Keratinocyte (primary cell): ENCODE data around the gene DUSP6. TPM values are rescaled to one million over a fixed set of nuclear protein-coding genes. Genes with fewer than 3 reads are reported as not detected.
A peak's percentile ranks its signal among the peaks of the same experiment; 100 is the strongest.

ENCODE experiments used
- DNase-seq: peaks from one replicate; pipeline ENCODE4 v3.0.0-alpha.2; 2011; ENCODE audit warnings: low read depth, missing footprints, low spot score
- FAIRE-seq: peaks from 2 replicates; lab custom pipeline; 2011; peaks lifted over from hg19 to GRCh38; lab: Jason Lieb, UNC
- H2AFZ ChIP-seq: 2 replicates; pipeline ENCODE4 v1.6.0; 2012; ENCODE audit warnings: low read length, control low read depth, inconsistent platforms; ENCODE audit not compliant: control insufficient read depth
- H3K27ac ChIP-seq: 2 replicates; pipeline ENCODE4 v1.5.1; 2011; ENCODE audit warnings: low read length; ENCODE audit not compliant: control insufficient read depth, insufficient read depth
- H3K27me3 ChIP-seq: 3 replicates; pipeline ENCODE4 v1.6.0; 2011; ENCODE audit warnings: low read length; ENCODE audit not compliant: control insufficient read depth, insufficient read depth; ENCODE audit errors: extremely low read depth
- H3K36me3 ChIP-seq, 2 experiments: 2 replicates in 1 of 2; 3 replicates in 1 of 2; pipeline ENCODE4 v1.5.1; 2011; ENCODE audit warnings: low read length in 2 of 2, mild to moderate bottlenecking in 1 of 2; ENCODE audit not compliant: control insufficient read depth in 2 of 2, insufficient read depth in 2 of 2; ENCODE audit errors: extremely low read depth in 1 of 2
- H3K4me1 ChIP-seq: 3 replicates; pipeline ENCODE4 v1.5.1; 2011; ENCODE audit warnings: low read length; ENCODE audit not compliant: control insufficient read depth, insufficient read depth; ENCODE audit errors: extremely low read depth
- H3K4me2 ChIP-seq: 3 replicates; pipeline ENCODE4 v1.6.0; 2011; ENCODE audit warnings: low read depth, low read length; ENCODE audit not compliant: control insufficient read depth, insufficient read depth; ENCODE audit errors: extremely low read depth
- H3K4me3 ChIP-seq, 3 experiments: fragments of 200-600 bp in 1 of 3; sonication (generic) in 1 of 3; 2 replicates in 2 of 3; 3 replicates in 1 of 3; pipeline ENCODE4 v1.5.1; 2011 to 2016; ENCODE audit warnings: low read length in 3 of 3, mild to moderate bottlenecking in 3 of 3, control low read depth in 2 of 3, inconsistent platforms in 1 of 3, low read depth in 1 of 3, mixed read lengths in 1 of 3, mixed run types in 1 of 3, moderate library complexity in 1 of 3; ENCODE audit not compliant: control insufficient read depth in 2 of 3, insufficient read depth in 2 of 3; ENCODE audit errors: extremely low read depth in 1 of 3
- H3K79me2 ChIP-seq: 2 replicates; pipeline ENCODE4 v1.6.0; 2012; ENCODE audit warnings: low read length; ENCODE audit not compliant: control insufficient read depth, insufficient read depth
- H3K9ac ChIP-seq: 3 replicates; pipeline ENCODE4 v1.6.0; 2011; ENCODE audit warnings: low read length; ENCODE audit not compliant: control insufficient read depth, insufficient read depth; ENCODE audit errors: extremely low read depth
- H3K9me1 ChIP-seq: 3 replicates; pipeline ENCODE4 v1.6.0; 2011; ENCODE audit warnings: low read length; ENCODE audit not compliant: control insufficient read depth, insufficient read depth; ENCODE audit errors: extremely low read depth
- H3K9me3 ChIP-seq: 2 replicates; pipeline ENCODE4 v1.5.1; 2012; ENCODE audit warnings: low read depth, low read length; ENCODE audit not compliant: control insufficient read depth
- H4K20me1 ChIP-seq: 3 replicates; pipeline ENCODE4 v1.6.0; 2011; ENCODE audit warnings: low read length; ENCODE audit not compliant: control insufficient read depth, insufficient read depth; ENCODE audit errors: extremely low read depth
- CTCF ChIP-seq, 3 experiments: IDR thresholded peaks in 1 of 3; conservative IDR thresholded peaks in 1 of 3; optimal IDR thresholded peaks in 1 of 3; 2 replicates in 2 of 3; 3 replicates in 1 of 3; pipeline versions ENCODE3 to v1.5.1; 2011; ENCODE audit warnings: low read length in 3 of 3, mild to moderate bottlenecking in 3 of 3, moderate library complexity in 2 of 3, control low read depth in 1 of 3, inconsistent platforms in 1 of 3; ENCODE audit not compliant: insufficient read depth in 2 of 3; ENCODE audit errors: extremely low read depth in 1 of 3
- EZH2 ChIP-seq: IDR thresholded peaks from one replicate; pipeline ENCODE4 v1.6.1; 2012; ENCODE audit warnings: inconsistent platforms, mild to moderate bottlenecking, low read length, moderate library complexity
- dilution Hi-C: fragments of 300-500 bp; cut with MboI; formaldehyde crosslinking; loops from one replicate; pipeline ENCODE4 v1.7.0; 2020; ENCODE audit warnings: low sequenced_read_pairs; ENCODE audit not compliant: extremely low pct_ligation_motif_present
- polyA plus RNA-seq, 5 experiments: library from polyadenylated mRNA; depleted of rRNA in 3 of 5; stranded (reverse) in 3 of 5; stranded (forward) in 1 of 5; unstranded in 1 of 5; fragments of >200 nt; gene quantifications; 1 replicate in 1 of 5; 2 replicates in 3 of 5; 3 replicates in 1 of 5; pipeline versions ENCODE4 v1.2.1 to v1.2.3, GENCODE V29; 2011 to 2012; ENCODE audit warnings: missing spikeins in 2 of 5, low read depth in 1 of 5, low replicate concordance in 1 of 5

The DUSP6 gene
- polyA plus RNA-seq, 1 donor (not counting 4 experiments of a cell fraction or from before 2014, with no cell fraction given) = 221 TPM

- peaks cover 0 to under 1% of the 10 kb centered on the region in 2 experiments for H3K36me3 ChIP-seq
- H3K27me3 ChIP-seq = no peaks in the 10 kb centered on the region
- H2AFZ ChIP-seq = no peak overlapping the region
- H3K9me3 ChIP-seq = no peaks in the 10 kb centered on the region
- peaks cover 25% of the 10 kb centered on the region for H3K4me1 ChIP-seq
- H3K9ac ChIP-seq = no peak overlapping the region
- no peak overlapping the region for H3K4me3 ChIP-seq
- H3K4me2 ChIP-seq = peak overlapping the region; percentile 70
- H3K79me2 ChIP-seq = peaks cover 17% of the 10 kb centered on the region
- peaks cover 4% of the 10 kb centered on the region for H4K20me1 ChIP-seq
- no peak for TF ChIP-seq EZH2
- no peak for TF ChIP-seq CTCF (optimal IDR thresholded peaks at IDR 0.05 in 1 of 3, IDR thresholded peaks at IDR 0.05 in 1 of 3, conservative IDR thresholded peaks at IDR 0.05 in 1 of 3; ENCODE audit: extremely low read depth in 1 of 3, insufficient read depth in 2 of 3, low read length in 3 of 3)
- H3K9me1 ChIP-seq = no peaks in the 10 kb centered on the region
- dilution Hi-C loops = no loop called here
- DNase-seq = no peak
- no peak overlapping the region for H3K27ac ChIP-seq
- FAIRE-seq = no peak
These were observed 3.9 kb upstream of the DUSP6 start for GRCh38 chr12:89356069-89356665.

- Histone ChIP-seq H3K27ac (peak overlapping the region; percentile 95), H3K9ac (peak overlapping the region; percentile 93), H3K4me2 (peak overlapping the region; percentile 70), H4K20me1 (peaks cover 11% of the 10 kb centered on the region), H3K9me3 (no peaks in the 10 kb centered on the region), H3K27me3 (no peaks in the 10 kb centered on the region), H3K36me3 (peaks cover 5 to 7% of the 10 kb centered on the region in 2 experiments), H3K79me2 (peaks cover 25% of the 10 kb centered on the region), H3K9me1 (no peaks in the 10 kb centered on the region), H3K4me3 (peak overlapping the region; percentile 47 to 73 (median 59)), H3K4me1 (peaks cover 25% of the 10 kb centered on the region), H2AFZ (no peak overlapping the region)
- peak; percentile 9 for FAIRE-seq
- TF ChIP-seq CTCF (optimal IDR thresholded peaks at IDR 0.05 in 1 of 3, IDR thresholded peaks at IDR 0.05 in 1 of 3, conservative IDR thresholded peaks at IDR 0.05 in 1 of 3; ENCODE audit: extremely low read depth in 1 of 3, insufficient read depth in 2 of 3, low read length in 3 of 3) (peak in 2 of 3 experiments; percentile 21 to 29), EZH2 (no peak)
- no peak for DNase-seq
- dilution Hi-C loops = no loop called here
These were observed 3.2 kb upstream of the DUSP6 start for GRCh38 chr12:89355243-89356068.
